ENCODE results near the gene KLF13.

KLF13 gene

GRCh38 chr15:31399544-31400171 is 73.0 kb downstream of the KLF13 start:
- TF ChIP-seq SPI1 (IDR thresholded peaks at IDR 0.05; ENCODE audit: borderline replicate concordance, low read depth) (no peak), POLR2AphosphoS5 (IDR thresholded peaks at IDR 0.05; ENCODE audit: low read depth) (no peak), REST (IDR thresholded peaks at IDR 0.05; ENCODE audit: insufficient replicate concordance, low read depth) (no peak), GABPA (IDR thresholded peaks at IDR 0.05; ENCODE audit: low read depth) (no peak)
- TF ChIP-seq, protein P1, sequence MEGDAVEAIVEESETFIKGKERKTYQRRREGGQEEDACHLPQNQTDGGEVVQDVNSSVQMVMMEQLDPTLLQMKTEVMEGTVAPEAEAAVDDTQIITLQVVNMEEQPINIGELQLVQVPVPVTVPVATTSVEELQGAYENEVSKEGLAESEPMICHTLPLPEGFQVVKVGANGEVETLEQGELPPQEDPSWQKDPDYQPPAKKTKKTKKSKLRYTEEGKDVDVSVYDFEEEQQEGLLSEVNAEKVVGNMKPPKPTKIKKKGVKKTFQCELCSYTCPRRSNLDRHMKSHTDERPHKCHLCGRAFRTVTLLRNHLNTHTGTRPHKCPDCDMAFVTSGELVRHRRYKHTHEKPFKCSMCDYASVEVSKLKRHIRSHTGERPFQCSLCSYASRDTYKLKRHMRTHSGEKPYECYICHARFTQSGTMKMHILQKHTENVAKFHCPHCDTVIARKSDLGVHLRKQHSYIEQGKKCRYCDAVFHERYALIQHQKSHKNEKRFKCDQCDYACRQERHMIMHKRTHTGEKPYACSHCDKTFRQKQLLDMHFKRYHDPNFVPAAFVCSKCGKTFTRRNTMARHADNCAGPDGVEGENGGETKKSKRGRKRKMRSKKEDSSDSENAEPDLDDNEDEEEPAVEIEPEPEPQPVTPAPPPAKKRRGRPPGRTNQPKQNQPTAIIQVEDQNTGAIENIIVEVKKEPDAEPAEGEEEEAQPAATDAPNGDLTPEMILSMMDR (IDR thresholded peaks at IDR 0.05; ENCODE audit: insufficient read depth, low read length): no peak
- no peak for DNase-seq (ENCODE audit: low read depth in 1 of 2, low spot score in 1 of 2)
- H3K4me3 ChIP-seq (replicated peaks; ENCODE audit: insufficient read depth, low read length): no peak overlapping the region
- H3K27ac ChIP-seq (replicated peaks): no peak overlapping the region
- no peaks in the 10 kb centered on the region for H3K27me3 ChIP-seq (ENCODE audit: insufficient read depth, poor library complexity, severe bottlenecking)

DNA sequence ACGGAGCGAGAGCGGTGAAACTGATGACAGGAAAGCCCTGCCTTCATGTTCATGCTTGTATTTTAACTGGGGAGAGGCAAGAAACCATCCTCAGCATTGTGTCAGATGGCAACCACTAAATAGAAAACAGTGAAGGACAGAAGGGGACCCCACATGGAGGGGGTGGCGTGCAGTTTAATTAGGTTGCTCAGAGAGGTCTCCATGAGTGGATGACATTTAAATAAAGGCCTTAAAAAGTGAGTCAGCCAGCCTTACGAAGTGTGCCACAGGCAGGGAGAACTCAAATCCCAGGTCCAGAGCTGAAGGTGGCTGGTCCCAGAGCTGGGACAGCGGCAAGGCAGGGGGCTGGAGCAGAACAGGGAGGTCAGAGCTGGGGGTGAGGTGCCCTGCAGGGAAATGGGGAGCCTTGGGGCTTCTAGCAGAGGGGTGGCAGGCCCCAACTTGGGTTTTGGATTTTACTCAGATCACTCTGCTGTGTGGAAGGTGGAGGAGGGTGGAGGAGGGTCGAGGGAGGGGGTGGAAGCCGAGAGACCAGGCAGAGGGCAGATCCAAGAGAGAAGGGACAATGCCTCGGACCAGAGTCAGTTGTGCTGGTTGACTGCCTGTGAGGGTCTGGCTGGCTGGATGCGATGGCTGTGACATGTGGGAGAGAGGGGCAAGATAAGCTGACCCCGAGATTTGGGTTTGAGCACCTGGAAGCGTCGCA is 73.7 kb downstream of the KLF13 start:
- no peak for DNase-seq (ENCODE audit: low read depth in 1 of 2, low spot score in 1 of 2)

More for the DNA sequence above, 73.7 kb downstream of the KLF13 start:
- Histone ChIP-seq H3K27me3 (ENCODE audit: insufficient read depth, poor library complexity, severe bottlenecking) (no peaks in the 10 kb centered on the region), H3K4me3 (replicated peaks; ENCODE audit: insufficient read depth, low read length) (no peak overlapping the region), H3K27ac (replicated peaks) (no peak overlapping the region)
- TF ChIP-seq, protein P1 (IDR thresholded peaks at IDR 0.05; ENCODE audit: insufficient read depth, low read length): no peak
- no peak for TF ChIP-seq GABPA (IDR thresholded peaks at IDR 0.05; ENCODE audit: low read depth)
- TF ChIP-seq REST (IDR thresholded peaks at IDR 0.05; ENCODE audit: insufficient replicate concordance, low read depth): no peak
- no peak for TF ChIP-seq POLR2AphosphoS5 (IDR thresholded peaks at IDR 0.05; ENCODE audit: low read depth)
- no peak for TF ChIP-seq SPI1 (IDR thresholded peaks at IDR 0.05; ENCODE audit: borderline replicate concordance, low read depth)

All from HL-60 (cell line).